GM12874 (cell line): ENCODE data around the gene ISYNA1.

ENCODE experiments used
- CTCF ChIP-seq: IDR thresholded peaks from 2 replicates; pipeline ENCODE4 v1.5.1; 2011; ENCODE audit warnings: low read depth, mild to moderate bottlenecking, control low read depth, low read length, moderate library complexity; ENCODE audit not compliant: insufficient read depth

Gene ISYNA1

GRCh38 chr19:18436671-18437490 lies 1.1 kb downstream of the ISYNA1 start:
- 0 out of 2 replicates have a peak, but pooled peaks have one; percentile 3 for TF ChIP-seq CTCF

- TF ChIP-seq CTCF = no peak
Measured at GRCh38 chr19:18435842-18436670, 1.9 kb downstream of the ISYNA1 start.

DNA sequence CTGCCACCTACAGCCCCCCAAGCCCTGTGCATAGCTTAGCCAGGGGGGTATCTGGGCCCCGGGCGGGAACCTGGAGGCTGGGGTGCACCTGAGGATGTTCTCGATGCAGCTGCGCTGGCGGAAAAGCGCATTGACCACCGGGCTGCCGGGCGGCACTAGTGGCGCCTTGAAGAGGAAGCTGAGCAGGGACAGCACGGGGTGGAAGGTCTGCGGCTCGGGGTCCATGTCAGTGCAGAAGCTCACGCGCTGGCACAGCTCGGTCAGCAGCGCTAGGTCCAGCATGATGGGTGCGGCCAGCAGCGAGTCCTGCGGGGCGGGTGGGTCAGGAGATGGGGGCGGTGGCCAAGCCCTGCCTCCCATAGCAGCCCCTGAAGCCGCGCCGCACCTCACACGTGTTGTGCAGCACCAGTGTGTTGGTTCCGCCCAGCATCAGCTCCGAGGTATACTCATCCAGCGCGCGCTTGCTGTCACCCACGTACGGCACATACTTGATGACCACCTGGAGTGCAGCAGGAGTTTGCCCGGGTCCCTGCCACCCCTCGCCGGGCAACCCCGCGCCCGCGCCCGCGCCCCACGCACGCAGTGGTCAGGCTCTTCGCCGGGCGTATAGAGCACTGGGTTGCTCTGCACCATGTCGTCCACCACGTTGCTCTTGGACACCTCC lies 2.6 kb downstream of the ISYNA1 start:
- TF ChIP-seq CTCF = no peak

- TF ChIP-seq CTCF = no peak
Measured at GRCh38 chr19:18434411-18435175, 3.3 kb downstream of the ISYNA1 start.

GRCh38 chr19:18433735-18434398 lies 4.1 kb downstream of the ISYNA1 start:
- no peak for TF ChIP-seq CTCF

GRCh38 chr19:18433015-18433691 lies 4.8 kb downstream of the ISYNA1 start:
- 0 out of 2 replicates have a peak, but pooled peaks have one; percentile 1 for TF ChIP-seq CTCF
